NCI-H748 treated with DMSO at 0.1 percent for 48 hours (cell line): ENCODE measurements around the gene PRAMEF18.
"Not testable (repeated sequence)": the region's sequence is repeated elsewhere in the genome, so short reads cannot be mapped to it uniquely, and the experiment has no call there.

Experiments used
- DNase-seq: peaks from one replicate; lab custom pipeline; 2025; lab: John Stamatoyannopoulos, UW

The PRAMEF18 gene

GRCh38 chr1:13208712-13209111 lies 17.2 kb downstream of the PRAMEF18 start:
- DNase-seq: not testable (repeated sequence)

DNA sequence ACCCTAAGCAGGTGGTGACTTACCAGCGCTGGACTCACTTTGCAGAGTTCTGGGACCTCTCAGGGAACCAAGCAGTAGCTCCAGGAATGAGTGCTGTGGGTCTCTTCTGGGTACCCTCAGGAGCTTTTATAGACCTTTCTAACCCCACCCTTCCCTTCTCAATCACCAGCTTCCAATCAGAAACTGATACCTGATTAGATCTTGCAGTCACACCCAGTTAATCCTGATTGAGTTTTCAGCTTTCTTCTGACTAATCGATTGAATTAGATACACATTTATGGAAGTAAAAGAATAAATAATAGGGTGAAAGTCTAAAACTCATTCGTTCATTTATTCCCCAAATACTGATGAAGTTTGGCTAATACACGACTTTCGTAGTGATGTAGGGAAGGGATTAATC lies 24.6 kb downstream of the PRAMEF18 start, which contains the start of gene PRAMEF13:
PRAMEF13 (minus strand) TSS at position 101 of the 400 bp plus-strand sequence. CDS start 1,820 bp downstream, outside the sequence.
- DNase-seq: not testable (repeated sequence)
